ENCODE data around the gene LGALS9B.
"Not testable (repeated sequence)": the region's sequence is repeated elsewhere in the genome, so short reads cannot be mapped to it uniquely, and the experiment has no call there.

The LGALS9B gene

GRCh38 chr17:20466999-20467398 is 340 bp downstream of the LGALS9B start:
- not testable (repeated sequence) for DNase-seq (ENCODE audit: low read depth, low spot score)

GRCh38 chr17:20466553-20466952 is 786 bp downstream of the LGALS9B start:
- not testable (repeated sequence) for DNase-seq (ENCODE audit: low read depth, low spot score)

GRCh38 chr17:20465535-20465934 is 1.8 kb downstream of the LGALS9B start:
- DNase-seq (ENCODE audit: low read depth, low spot score) = not testable (repeated sequence)

DNA sequence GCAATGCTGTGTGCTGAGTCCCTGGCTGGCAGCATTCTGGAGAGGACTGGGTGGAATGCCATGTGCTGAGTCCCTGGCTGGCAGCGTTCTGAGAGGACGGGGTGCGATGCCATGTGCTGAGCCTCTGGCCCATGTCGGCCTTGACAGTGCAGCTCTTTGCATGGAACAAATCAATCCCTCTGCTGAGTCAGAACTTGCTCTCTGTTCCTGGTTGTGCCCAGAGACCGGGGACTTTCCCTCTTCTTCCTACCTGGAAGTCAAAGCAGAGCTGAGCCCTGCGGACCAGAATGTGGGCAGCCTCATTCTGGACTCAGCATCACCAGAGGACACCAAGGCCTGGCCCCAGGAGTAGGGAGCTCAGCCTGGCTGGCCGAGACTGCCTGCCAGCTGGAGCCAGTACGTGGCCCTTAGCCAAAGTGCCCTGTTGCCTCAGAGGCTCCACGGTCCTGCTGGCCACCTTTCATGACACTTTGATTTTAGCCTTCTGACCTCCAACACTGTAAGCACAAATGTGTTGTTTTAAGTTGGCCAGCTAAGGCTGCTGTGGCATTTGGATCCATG is 2.4 kb downstream of the LGALS9B start:
- not testable (repeated sequence) for DNase-seq (ENCODE audit: low read depth, low spot score)

DNA sequence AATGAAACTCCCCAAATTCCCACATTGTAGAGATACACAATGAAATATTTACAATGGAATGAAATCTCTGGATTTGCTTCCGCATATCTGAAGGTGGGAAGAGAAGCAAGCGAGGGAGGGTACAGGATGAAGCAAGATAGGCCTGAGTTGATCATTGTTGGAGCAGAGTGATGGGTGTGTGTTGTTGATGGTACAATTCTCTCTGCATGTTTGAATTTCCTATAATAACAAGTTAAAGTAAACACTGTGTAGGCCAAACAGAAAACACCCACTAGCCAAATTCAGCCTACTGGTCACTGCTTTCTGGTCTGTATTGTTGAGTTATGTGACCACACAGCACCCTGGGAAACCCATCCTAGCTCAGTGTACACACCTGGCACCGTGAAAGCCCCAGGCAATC is 5.2 kb downstream of the LGALS9B start:
- DNase-seq (ENCODE audit: low read depth, low spot score) = not testable (repeated sequence)

DNA sequence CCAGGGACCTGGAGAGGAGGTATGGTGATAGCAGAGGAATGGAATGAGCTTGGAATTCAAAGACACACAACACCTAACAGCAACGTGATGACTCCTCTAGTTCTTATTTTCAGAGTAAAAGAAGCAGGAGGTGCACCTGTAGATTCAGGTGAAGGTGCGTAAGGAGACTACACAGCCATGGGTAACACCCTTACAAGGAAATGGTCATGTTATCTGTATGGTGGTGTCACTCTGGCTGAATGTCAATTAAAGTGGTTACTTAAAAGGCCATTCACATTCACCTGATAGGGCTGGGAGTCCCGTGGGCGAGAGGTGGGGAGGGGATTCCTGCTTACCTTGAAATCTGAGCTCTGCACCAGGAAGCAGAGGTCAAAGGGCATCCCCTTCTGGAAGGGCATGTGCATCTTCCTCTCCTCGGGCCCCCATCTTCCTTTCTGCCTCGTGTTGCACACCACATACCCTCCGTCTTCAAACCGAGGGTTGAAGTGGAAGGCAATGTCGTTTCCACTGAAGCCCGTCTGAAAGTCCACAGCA is 9.4 kb downstream of the LGALS9B start:
- DNase-seq (ENCODE audit: low read depth, low spot score) = not testable (repeated sequence)

DNA sequence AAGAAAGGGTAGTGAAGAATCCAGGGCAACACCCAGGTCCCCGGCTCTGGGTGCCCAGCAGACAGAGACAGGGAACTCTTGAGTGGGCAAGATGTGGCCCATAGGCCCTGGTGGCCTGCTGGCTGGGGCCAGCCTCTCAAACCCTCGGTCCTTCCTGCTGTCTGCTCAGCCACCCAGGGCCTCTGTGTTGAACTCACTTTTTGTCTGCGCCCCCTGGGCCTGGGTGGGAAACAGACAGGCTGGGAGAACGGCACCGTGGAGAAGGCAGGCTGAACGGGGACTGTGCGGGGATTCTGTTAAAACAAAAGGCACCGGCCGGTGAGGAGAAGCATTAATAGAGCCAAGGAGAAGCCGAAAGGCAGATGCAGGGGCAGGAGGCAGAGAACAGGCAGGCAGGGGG is 12.2 kb downstream of the LGALS9B start:
- DNase-seq (ENCODE audit: low read depth, low spot score) = not testable (repeated sequence)

DNA sequence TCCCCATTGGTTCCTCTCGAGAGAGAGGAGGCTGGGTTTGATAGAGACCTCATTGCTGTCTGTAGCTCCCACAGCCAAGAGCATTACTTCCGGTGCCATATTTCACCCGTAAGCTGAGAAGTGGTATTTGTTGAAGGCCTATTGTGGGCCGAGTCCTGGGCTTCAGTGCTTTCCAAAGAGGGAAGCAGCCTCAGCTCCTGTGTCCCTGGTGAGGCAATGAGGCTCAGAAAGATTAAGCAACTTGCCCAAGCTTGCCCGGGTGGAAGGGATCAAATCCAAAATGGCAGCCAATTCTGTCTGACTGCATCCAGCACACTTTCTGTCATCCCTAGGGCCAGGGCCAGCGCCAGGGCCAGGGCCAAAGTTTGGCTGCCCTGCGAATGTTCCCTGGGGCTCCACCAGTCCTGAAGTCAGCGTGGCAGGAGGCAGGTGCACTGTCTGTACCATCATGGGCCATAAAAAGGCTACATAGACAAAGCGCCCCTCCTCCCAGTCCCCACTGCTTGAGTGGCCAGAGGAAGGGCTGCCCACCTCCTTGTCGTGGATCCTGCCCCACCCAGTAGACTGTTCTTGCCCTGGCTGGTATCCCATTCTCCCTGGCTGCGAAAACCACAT is 13.4 kb downstream of the LGALS9B start:
- not testable (repeated sequence) for DNase-seq (ENCODE audit: low read depth, low spot score)

GRCh38 chr17:20450852-20451251 is 16.5 kb downstream of the LGALS9B start:
- DNase-seq (ENCODE audit: low read depth, low spot score) = not testable (repeated sequence)

DNA sequence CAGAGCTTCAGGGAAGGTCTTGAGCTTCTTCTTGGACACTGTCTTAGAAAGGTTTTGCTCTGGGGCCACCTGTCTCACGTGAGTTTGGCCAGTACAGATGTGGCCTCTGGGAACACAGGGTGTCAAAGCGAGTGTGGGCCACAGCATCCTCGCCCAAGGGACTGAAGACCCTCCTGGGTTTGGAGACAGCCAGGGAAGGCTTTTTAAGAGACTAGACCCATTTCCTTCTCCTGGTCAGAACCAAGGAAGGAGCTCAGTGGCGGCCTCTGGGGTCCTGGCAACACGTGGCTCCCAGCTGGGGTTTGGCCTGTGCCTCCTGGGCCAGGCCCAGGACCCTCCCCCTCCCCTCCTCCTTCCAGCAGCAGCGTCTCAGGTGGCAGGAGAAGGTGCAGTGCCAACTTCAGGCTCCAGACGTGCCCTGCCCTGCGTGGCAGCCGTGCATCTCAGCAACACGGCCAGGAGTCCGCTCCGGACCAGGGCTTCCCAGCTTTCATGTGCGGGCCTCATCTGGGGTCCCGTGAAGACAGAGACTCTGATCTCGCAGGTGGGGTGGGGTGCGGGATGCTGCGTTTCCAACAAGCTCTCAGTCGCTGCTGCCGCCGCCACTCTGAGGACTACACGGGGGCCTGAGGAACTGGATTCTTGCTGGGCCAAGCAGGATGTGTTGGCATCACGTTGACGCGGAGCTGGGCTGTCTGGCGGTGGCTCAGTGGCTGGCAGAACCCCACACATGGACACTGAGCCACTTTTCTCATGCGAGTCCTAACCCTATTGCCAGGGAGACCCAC is 19.6 kb downstream of the LGALS9B start:
- not testable (repeated sequence) for DNase-seq (ENCODE audit: low read depth, low spot score)

DNA sequence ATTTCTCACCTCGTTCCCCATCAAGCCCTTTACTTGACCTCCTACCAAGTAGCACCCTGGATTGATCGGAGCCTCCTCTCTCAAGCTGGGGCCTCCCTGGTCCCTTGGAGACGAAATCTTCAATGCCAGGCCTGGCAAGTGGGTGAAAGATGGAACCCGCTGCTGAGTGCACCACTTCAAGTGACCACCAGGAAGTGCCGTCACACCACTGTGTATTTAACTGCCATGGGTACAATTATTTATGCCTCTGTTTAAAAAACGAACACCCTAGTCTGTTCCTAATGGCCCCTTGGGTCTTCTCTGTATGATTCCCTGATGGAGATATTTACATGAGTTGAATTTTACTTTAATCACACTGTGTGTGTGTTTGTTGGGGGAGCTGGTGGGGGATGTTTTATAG is 20.4 kb downstream of the LGALS9B start:
- DNase-seq (ENCODE audit: low read depth, low spot score) = not testable (repeated sequence)

DNA sequence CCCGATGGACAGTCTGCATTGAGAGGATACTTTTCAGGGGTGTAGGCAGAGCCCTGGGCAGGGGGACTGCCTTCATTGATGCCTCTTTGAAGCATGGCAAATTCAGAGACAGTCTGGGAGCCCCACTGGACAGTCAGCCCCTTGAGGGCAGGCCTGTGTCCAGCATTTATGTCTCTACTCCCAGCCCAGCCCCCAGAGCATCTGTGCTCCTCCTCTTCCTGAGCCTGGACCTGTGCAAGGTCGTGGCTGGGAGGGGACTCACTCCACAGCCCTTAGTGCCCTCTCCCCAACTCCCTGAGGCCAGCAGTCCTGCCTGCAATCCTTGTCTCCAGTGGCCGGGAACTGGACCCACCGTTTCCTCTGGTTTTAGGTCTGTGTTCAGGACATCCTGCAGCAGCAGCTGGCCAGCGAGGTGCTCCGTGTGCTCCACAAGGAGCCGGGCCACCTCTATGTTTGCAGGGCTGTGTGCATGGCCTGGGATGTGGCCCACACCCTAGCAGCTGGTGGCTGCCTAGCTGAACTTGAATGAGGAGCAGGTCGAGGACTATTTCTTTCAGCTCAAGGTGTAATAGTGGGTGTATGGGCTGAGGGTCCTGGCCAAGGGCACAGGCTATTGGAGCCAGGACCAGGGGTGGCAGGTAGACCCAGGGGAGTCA is 22.6 kb downstream of the LGALS9B start:
- not testable (repeated sequence) for DNase-seq (ENCODE audit: low read depth, low spot score)

GRCh38 chr17:20444173-20444572 is 23.2 kb downstream of the LGALS9B start:
- not testable (repeated sequence) for DNase-seq (ENCODE audit: low read depth, low spot score)

DNA sequence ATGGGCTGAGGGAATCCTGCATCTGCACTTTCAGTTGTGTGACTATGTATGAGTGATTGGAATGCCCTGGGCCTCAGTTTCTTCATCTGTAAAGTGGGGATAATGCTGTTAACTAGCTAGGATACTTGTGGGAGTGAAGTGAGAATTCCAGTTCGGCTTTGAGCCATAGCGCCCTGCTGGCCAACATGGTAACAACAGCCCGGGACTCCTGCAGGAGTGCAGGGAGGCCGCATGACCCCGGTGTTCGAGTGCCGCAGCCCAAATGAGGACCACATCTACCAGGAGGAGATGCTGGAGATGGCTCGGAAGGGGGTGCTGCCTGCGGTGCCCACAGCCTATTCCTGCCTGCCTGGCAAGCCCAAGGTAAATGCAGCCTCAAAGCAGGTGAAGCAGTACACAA is 23.7 kb downstream of the LGALS9B start:
- DNase-seq (ENCODE audit: low read depth, low spot score) = not testable (repeated sequence)

- not testable (repeated sequence) for DNase-seq (ENCODE audit: low read depth, low spot score)
Measured at GRCh38 chr17:20440665-20441064, 26.7 kb downstream of the LGALS9B start.

DNA sequence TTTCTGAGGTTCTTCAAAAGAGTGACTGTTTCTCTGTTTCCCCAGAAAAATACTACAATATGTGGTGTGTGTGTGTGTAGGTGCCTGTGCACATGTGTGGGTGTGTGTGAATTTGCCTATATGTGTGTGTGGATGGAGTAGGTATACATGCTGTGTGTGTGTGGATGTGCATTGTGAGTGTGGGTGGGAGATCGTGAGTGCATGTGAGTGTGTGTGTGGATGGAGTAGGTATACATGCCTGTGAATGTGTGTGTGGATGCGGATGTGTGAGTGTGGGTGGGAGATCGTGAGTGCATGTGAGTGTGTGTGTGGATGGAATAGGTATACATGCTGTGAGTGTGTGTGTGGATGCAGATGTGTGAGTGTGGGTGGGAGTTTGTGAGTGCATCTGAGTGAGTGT is 32.2 kb downstream of the LGALS9B start:
- not testable (repeated sequence) for DNase-seq (ENCODE audit: low read depth, low spot score)

DNA sequence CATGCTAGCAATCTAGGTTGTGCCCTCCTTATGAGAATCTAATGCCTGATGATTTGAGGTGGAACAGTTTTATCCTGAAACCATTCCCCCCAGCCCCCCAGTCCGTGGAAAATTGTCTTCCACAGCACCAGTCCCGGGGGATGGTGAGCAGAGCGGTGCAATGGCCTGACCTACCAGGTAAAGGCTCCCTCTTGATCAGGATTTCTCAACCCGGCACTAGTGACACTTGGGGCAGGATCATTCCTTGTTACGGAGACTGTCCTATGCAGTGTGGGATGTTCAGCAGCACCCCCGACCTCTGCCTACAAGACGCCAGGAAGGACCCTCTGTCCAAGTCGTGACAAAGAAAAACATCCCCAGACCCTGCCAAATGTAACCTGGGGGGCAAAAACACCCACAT is 34.0 kb downstream of the LGALS9B start:
- DNase-seq (ENCODE audit: low read depth, low spot score) = not testable (repeated sequence)

- DNase-seq (ENCODE audit: low read depth, low spot score) = not testable (repeated sequence)
Measured at GRCh38 chr17:20427264-20427663, 40.1 kb downstream of the LGALS9B start.

DNA sequence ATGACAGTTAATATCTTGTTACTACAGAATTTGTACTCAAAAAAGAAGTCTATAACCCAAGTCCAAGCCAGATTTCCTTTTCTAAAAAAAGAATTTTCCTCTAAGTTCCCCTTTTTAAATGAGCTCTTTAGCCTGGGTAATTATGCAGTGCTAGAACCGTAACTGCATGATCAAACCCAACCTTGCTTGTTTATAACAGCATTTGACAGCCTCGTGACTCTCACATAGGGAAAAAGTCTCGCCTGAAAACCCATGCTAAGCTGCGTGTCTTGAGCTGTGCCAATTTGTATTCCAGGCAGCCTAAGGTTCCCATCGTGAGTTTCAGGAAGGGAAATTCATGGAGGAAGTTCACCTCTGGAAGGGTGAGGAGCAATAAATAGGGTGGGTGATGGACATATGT is 44.5 kb downstream of the LGALS9B start:
- not testable (repeated sequence) for DNase-seq (ENCODE audit: low read depth, low spot score)

DNA sequence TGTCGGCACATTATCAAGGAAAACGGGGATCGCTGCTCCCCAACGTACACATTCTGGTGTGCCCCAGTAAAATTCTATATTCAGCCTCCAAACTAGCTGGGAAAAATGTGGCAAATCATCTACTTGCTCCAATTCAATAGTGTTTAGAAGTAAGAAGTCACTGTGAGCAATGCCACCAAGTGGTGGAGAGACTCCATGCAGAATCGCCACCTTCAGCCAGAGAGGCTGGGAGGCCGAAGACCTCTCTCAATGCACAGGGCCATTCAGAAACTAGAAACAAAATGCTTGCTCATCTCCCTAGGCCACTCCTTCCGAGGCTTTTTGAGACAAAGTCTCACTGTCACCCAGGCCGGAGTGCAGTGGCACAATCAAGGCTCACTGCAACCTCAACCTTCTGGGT is 48.5 kb downstream of the LGALS9B start:
- DNase-seq (ENCODE audit: low read depth, low spot score) = not testable (repeated sequence)

DNA sequence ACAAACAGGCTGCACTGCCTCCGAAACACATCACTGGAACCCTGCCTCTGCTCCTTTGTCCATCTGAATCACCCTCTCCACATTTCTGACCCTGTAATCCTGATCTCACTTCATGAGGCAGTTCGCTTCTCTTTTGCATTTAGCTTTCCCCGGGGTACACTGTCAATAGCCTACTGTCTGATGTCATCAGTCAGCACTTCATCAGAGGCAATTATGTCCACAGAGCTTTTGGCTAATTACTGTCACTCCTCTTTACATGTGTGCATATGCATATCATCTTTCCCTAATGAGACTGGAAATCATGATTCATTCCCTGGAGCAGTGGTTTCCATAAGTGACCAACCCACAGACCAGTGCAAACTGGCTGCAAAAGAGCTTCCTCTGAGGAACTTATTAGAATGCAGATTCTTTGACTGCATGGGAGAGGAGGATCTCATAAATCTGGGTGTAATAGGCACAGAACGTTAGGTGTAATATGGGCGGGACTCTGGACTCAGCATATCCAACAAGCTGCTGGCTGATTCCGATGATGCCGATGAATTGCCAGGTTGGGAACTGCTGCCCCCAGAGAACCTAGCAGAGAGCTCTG is 49.8 kb downstream of the LGALS9B start:
- DNase-seq (ENCODE audit: low read depth, low spot score) = not testable (repeated sequence)
